Dendritic cell treated with granulocyte-macrophage colony-stimulating factor and Interleukin-4, amounts not matched to agents 40 ng/mL and 50 ng/mL, for 4 days (primary cell): Measurements from ENCODE around the gene AKT3.

Experiments
- H3K27ac Mint-ChIP-seq: one replicate; pipeline ENCODE4 v1.8.0; 2022; ENCODE audit warnings: mild to moderate bottlenecking, mixed read lengths
- H3K27me3 Mint-ChIP-seq: one replicate; pipeline ENCODE4 v1.8.0; 2022; ENCODE audit warnings: mild to moderate bottlenecking, mixed read lengths
- H3K36me3 Mint-ChIP-seq: one replicate; pipeline ENCODE4 v1.8.0; 2022; ENCODE audit warnings: low read depth, mixed read lengths
- H3K4me1 Mint-ChIP-seq: one replicate; pipeline ENCODE4 v1.8.0; 2022; ENCODE audit warnings: low read depth, mixed read lengths
- H3K4me3 Mint-ChIP-seq: one replicate; pipeline ENCODE4 v1.8.0; 2022; ENCODE audit warnings: mild to moderate bottlenecking, moderate library complexity, mixed read lengths
- H3K9me3 Mint-ChIP-seq: one replicate; pipeline ENCODE4 v1.8.0; 2022; ENCODE audit warnings: mixed read lengths
- intact Hi-C: fragments of 100-400 bp; cut with micrococcal nuclease; formaldehyde crosslinking; loops from one replicate; pipeline ENCODE4 v1.15.0; 2022

The AKT3 gene

GRCh38 chr1:243483952-243484351 is 366.1 kb downstream of the AKT3 start:
- H3K4me1 Mint-ChIP-seq = peaks cover 27% of the 10 kb centered on the region
- no peaks in the 10 kb centered on the region for H3K9me3 Mint-ChIP-seq
- peak overlapping the region; percentile 61 for H3K4me3 Mint-ChIP-seq
- peak overlapping the region; percentile 58 for H3K27ac Mint-ChIP-seq
- H3K36me3 Mint-ChIP-seq = peaks cover 51% of the 10 kb centered on the region
- intact Hi-C loops = no loop called here
- H3K27me3 Mint-ChIP-seq = peaks cover 17% of the 10 kb centered on the region

- peak overlapping the region; percentile 61 for H3K4me3 Mint-ChIP-seq
- peaks cover 28% of the 10 kb centered on the region for H3K4me1 Mint-ChIP-seq
- peaks cover 17% of the 10 kb centered on the region for H3K27me3 Mint-ChIP-seq
- H3K27ac Mint-ChIP-seq = peak overlapping the region; percentile 58
- intact Hi-C loops = no loop called here
- peaks cover 44% of the 10 kb centered on the region for H3K36me3 Mint-ChIP-seq
- H3K9me3 Mint-ChIP-seq = no peaks in the 10 kb centered on the region
These were observed 366.8 kb downstream of the AKT3 start for GRCh38 chr1:243483071-243483771.

- H3K27ac Mint-ChIP-seq = peak overlapping the region; percentile 58
- H3K36me3 Mint-ChIP-seq = peaks cover 35% of the 10 kb centered on the region
- H3K4me3 Mint-ChIP-seq = peak overlapping the region; percentile 61
- H3K4me1 Mint-ChIP-seq = peaks cover 36% of the 10 kb centered on the region
- intact Hi-C loops = no loop called here
- no peaks in the 10 kb centered on the region for H3K9me3 Mint-ChIP-seq
- peaks cover 17% of the 10 kb centered on the region for H3K27me3 Mint-ChIP-seq
These were observed 367.7 kb downstream of the AKT3 start for GRCh38 chr1:243482141-243483022.

GRCh38 chr1:243481101-243481500 is 368.9 kb downstream of the AKT3 start:
- intact Hi-C loops = no loop called here
- Mint-ChIP-seq H3K4me1 (peaks cover 49% of the 10 kb centered on the region), H3K4me3 (no peak overlapping the region), H3K27ac (no peak overlapping the region), H3K36me3 (peaks cover 24% of the 10 kb centered on the region), H3K9me3 (no peaks in the 10 kb centered on the region), H3K27me3 (peaks cover 17% of the 10 kb centered on the region)

- no peak overlapping the region for H3K27ac Mint-ChIP-seq
- H3K27me3 Mint-ChIP-seq = peaks cover 7% of the 10 kb centered on the region
- H3K9me3 Mint-ChIP-seq = no peaks in the 10 kb centered on the region
- H3K4me1 Mint-ChIP-seq = peaks cover 50% of the 10 kb centered on the region
- intact Hi-C loops = no loop called here
- no peak overlapping the region for H3K4me3 Mint-ChIP-seq
- peaks cover 22% of the 10 kb centered on the region for H3K36me3 Mint-ChIP-seq
These were observed 372.2 kb downstream of the AKT3 start for GRCh38 chr1:243477731-243478290.

GRCh38 chr1:243475966-243476365 is 374.1 kb downstream of the AKT3 start:
- H3K4me1 Mint-ChIP-seq = peaks cover 49% of the 10 kb centered on the region
- no peaks in the 10 kb centered on the region for H3K9me3 Mint-ChIP-seq
- H3K27me3 Mint-ChIP-seq = no peaks in the 10 kb centered on the region
- peaks cover 14% of the 10 kb centered on the region for H3K36me3 Mint-ChIP-seq
- intact Hi-C loops = no loop called here
- no peak overlapping the region for H3K4me3 Mint-ChIP-seq
- no peak overlapping the region for H3K27ac Mint-ChIP-seq

- Mint-ChIP-seq H3K9me3 (no peaks in the 10 kb centered on the region), H3K4me3 (no peak overlapping the region), H3K36me3 (peaks cover 21% of the 10 kb centered on the region), H3K27ac (no peak overlapping the region), H3K27me3 (no peaks in the 10 kb centered on the region), H3K4me1 (peaks cover 60% of the 10 kb centered on the region)
- intact Hi-C loops = no loop called here
These were observed 375.1 kb downstream of the AKT3 start for GRCh38 chr1:243474906-243475305.

- peaks cover 25% of the 10 kb centered on the region for H3K36me3 Mint-ChIP-seq
- H3K27me3 Mint-ChIP-seq = no peaks in the 10 kb centered on the region
- no peak overlapping the region for H3K4me3 Mint-ChIP-seq
- H3K27ac Mint-ChIP-seq = no peak overlapping the region
- H3K9me3 Mint-ChIP-seq = no peaks in the 10 kb centered on the region
- peaks cover 60% of the 10 kb centered on the region for H3K4me1 Mint-ChIP-seq
- intact Hi-C loops = no loop called here
These were observed 375.7 kb downstream of the AKT3 start for GRCh38 chr1:243474136-243474881.

- H3K4me3 Mint-ChIP-seq = peak overlapping the region; percentile 78
- no peaks in the 10 kb centered on the region for H3K9me3 Mint-ChIP-seq
- H3K27me3 Mint-ChIP-seq = no peaks in the 10 kb centered on the region
- peaks cover 25% of the 10 kb centered on the region for H3K36me3 Mint-ChIP-seq
- H3K27ac Mint-ChIP-seq = peak overlapping the region; percentile 69
- peaks cover 60% of the 10 kb centered on the region for H3K4me1 Mint-ChIP-seq
- intact Hi-C loops = no loop called here
These were observed 376.6 kb downstream of the AKT3 start for GRCh38 chr1:243473227-243474135.

GRCh38 chr1:243471754-243472745 is 378.0 kb downstream of the AKT3 start:
- intact Hi-C loops = no loop called here
- Mint-ChIP-seq H3K4me1 (peaks cover 48% of the 10 kb centered on the region), H3K9me3 (no peaks in the 10 kb centered on the region)

GRCh38 chr1:243471026-243471685 is 378.9 kb downstream of the AKT3 start:
- Mint-ChIP-seq H3K9me3 (no peaks in the 10 kb centered on the region), H3K4me1 (peaks cover 39% of the 10 kb centered on the region), H3K4me3 (peak overlapping the region; percentile 17), H3K27me3 (no peaks in the 10 kb centered on the region), H3K36me3 (peaks cover 30% of the 10 kb centered on the region), H3K27ac (peak overlapping the region; percentile 67)
- intact Hi-C loops = no loop called here

More at GRCh38 chr1:243471754-243472745, 378.0 kb downstream of the AKT3 start:
- no peaks in the 10 kb centered on the region for H3K27me3 Mint-ChIP-seq
- peaks cover 28% of the 10 kb centered on the region for H3K36me3 Mint-ChIP-seq
- H3K27ac Mint-ChIP-seq = peak overlapping the region; percentile 67
- H3K4me3 Mint-ChIP-seq = peak overlapping the region; percentile 20

GRCh38 chr1:243470502-243470901 is 379.5 kb downstream of the AKT3 start:
- H3K27me3 Mint-ChIP-seq = no peaks in the 10 kb centered on the region
- peak overlapping the region; percentile 67 for H3K27ac Mint-ChIP-seq
- peaks cover 37% of the 10 kb centered on the region for H3K4me1 Mint-ChIP-seq
- H3K4me3 Mint-ChIP-seq = no peak overlapping the region
- peaks cover 24% of the 10 kb centered on the region for H3K36me3 Mint-ChIP-seq
- H3K9me3 Mint-ChIP-seq = no peaks in the 10 kb centered on the region
- intact Hi-C loops = no loop called here
